Kidney (tissue), 14 donors: ENCODE data around the gene ORC4. TPM values are rescaled to one million over a fixed set of nuclear protein-coding genes. Genes with fewer than 3 reads are reported as not detected.

Source experiments
- DNase-seq, 5 donors: peaks; one replicate each; pipeline ENCODE4 v3.0.0-alpha.2; 2013 to 2020
- FAIRE-seq: peaks from 2 replicates; lab custom pipeline; 2012; peaks lifted over from hg19 to GRCh38; lab: Jason Lieb, UNC
- H3K27ac ChIP-seq, 2 donors: one replicate each; pipeline ENCODE4 v1.7.0; 2013; ENCODE audit warnings: low read depth in 2 of 2, low read length in 2 of 2, inconsistent platforms in 1 of 2
- H3K27me3 ChIP-seq: one replicate; pipeline ENCODE4 v1.7.1; 2013; ENCODE audit warnings: low read length, inconsistent platforms; ENCODE audit not compliant: control insufficient read depth, insufficient read depth
- H3K36me3 ChIP-seq, 3 donors: one replicate each; pipeline versions ENCODE4 v1.7.0 to v1.7.1; 2013; ENCODE audit warnings: low read length in 3 of 3, control low read depth in 1 of 3, inconsistent platforms in 1 of 3; ENCODE audit not compliant: insufficient read depth in 3 of 3, control insufficient read depth in 2 of 3
- H3K4me1 ChIP-seq, 3 donors: one replicate each; pipeline versions ENCODE4 v1.7.0 to v1.7.1; 2013; ENCODE audit warnings: low read length in 3 of 3, inconsistent platforms in 1 of 3, low read depth in 1 of 3; ENCODE audit not compliant: control insufficient read depth in 2 of 3, insufficient read depth in 2 of 3
- H3K4me3 ChIP-seq, 3 donors: one replicate each; pipeline versions ENCODE4 v1.7.0 to v1.8.1; 2013; ENCODE audit warnings: low read length in 3 of 3, control low read depth in 1 of 3, inconsistent platforms in 1 of 3
- H3K9ac ChIP-seq, 3 donors: one replicate each; pipeline versions ENCODE4 v1.7.0 to v1.7.1; 2013; ENCODE audit warnings: low read length in 3 of 3, control low read depth in 1 of 3, inconsistent platforms in 1 of 3
- H3K9me3 ChIP-seq, 3 donors: one replicate each; pipeline versions ENCODE4 v1.7.0 to v1.7.1; 2013; ENCODE audit warnings: low read length in 3 of 3, control low read depth in 1 of 3, inconsistent platforms in 1 of 3; ENCODE audit not compliant: control insufficient read depth in 2 of 3, insufficient read depth in 1 of 3
- intact Hi-C: fragments of 100-400 bp; cut with DNase I; formaldehyde crosslinking; loops from one replicate; pipeline ENCODE4 v1.11.1; 2022
- polyA plus RNA-seq: library from polyadenylated mRNA; stranded (reverse); fragments of 350-450 nt; fragmentation: Illumina TruSeq; extraction: RNeasy Lipid Tissue Mini Kit (QIAGEN cat#74804); gene quantifications from one replicate; pipeline ENCODE4 v1.2.3, GENCODE V29; 2014; ENCODE audit warnings: low read depth, low replicate concordance; ENCODE audit not compliant: insufficient read depth
- total RNA-seq: library from RNA; stranded (reverse); fragmentation: NEBNext Ultra II Directional; extraction: Animal tissue kit (Norgen Biotek cat#: 25700); gene quantifications from one replicate; pipeline ENCODE4 v1.2.1, GENCODE V29; 2021
- TF ChIP-seq, protein P1 (sequence below): IDR thresholded peaks from 3 replicates; pipeline ENCODE4 v1.5.1; 2012; ENCODE audit warnings: mild to moderate bottlenecking, moderate library complexity, borderline replicate concordance; ENCODE audit not compliant: insufficient read depth; ENCODE audit errors: extremely low read depth
- donor health status: control.
- donor health status: control.
- donor health status: control.
- donor health status: control.
- donor health status: control.
- donor health status: DM: yes; HTN: yes; CAD: no.
- donor health status: Normal renal cell carcinoma (clear cell type).

Gene ORC4
- total and polyA plus RNA-seq, 2 donors from 2014 or later, result 34.5 to 49.7 TPM

DNA sequence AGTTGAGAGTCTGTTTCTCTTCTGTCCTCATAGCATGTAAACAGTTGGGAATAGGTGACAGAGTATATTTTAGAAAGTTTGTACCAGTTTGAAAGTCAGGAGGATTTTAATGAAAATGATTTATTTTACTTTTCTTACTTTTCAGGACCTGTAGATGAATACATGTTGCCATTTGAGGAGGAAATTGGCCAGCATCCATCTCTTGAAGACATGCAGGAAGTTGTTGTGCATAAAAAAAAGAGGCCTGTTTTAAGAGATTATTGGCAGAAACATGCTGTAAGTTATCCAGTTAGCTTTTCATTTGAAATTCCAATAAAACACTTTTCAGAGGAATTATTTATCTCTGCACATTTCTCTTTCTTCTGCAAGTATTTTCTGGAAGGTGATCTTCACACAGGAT lies 94.7 kb downstream of the ORC4 start:
- intact Hi-C loops, result no loop called here
- no peak overlapping the region for H3K9ac ChIP-seq
- no peak for FAIRE-seq

DNA sequence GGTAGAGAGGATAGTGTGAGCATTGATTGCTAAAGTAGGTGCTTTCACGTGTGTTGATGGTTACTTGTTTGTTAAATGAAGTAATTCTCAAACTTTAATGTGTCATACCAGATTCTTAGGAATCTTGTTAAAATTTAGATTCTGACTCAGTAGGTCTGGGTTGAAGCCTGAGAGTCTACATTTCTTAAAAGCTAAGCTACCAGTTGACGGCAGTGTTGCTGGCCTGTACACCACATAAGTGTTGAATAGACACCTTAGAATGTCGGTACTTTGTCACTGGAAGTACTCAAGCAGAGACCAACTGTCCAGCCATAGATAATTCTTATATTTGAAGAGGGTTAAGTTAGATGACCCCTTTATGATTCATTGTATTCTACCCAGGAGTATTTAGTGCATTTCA lies 95.9 kb downstream of the ORC4 start:
- intact Hi-C loops, result no loop called here
- Histone ChIP-seq H3K27me3 (no peaks in the 10 kb centered on the region), H3K36me3 (peaks cover 0 to 14% (median 5%) of the 10 kb centered on the region in 3 donors), H3K27ac (no peak overlapping the region), H3K4me3 (no peak overlapping the region), H3K9ac (no peak overlapping the region), H3K9me3 (no peaks in the 10 kb centered on the region), H3K4me1 (no peaks in the 10 kb centered on the region)
- FAIRE-seq (no peak), DNase-seq (no peak)
- TF ChIP-seq, protein P1, sequence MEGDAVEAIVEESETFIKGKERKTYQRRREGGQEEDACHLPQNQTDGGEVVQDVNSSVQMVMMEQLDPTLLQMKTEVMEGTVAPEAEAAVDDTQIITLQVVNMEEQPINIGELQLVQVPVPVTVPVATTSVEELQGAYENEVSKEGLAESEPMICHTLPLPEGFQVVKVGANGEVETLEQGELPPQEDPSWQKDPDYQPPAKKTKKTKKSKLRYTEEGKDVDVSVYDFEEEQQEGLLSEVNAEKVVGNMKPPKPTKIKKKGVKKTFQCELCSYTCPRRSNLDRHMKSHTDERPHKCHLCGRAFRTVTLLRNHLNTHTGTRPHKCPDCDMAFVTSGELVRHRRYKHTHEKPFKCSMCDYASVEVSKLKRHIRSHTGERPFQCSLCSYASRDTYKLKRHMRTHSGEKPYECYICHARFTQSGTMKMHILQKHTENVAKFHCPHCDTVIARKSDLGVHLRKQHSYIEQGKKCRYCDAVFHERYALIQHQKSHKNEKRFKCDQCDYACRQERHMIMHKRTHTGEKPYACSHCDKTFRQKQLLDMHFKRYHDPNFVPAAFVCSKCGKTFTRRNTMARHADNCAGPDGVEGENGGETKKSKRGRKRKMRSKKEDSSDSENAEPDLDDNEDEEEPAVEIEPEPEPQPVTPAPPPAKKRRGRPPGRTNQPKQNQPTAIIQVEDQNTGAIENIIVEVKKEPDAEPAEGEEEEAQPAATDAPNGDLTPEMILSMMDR, result no peak

More for the DNA sequence above, 94.7 kb downstream of the ORC4 start:
- no peak overlapping the region for H3K27ac ChIP-seq
- H3K4me1 ChIP-seq, result no peaks in the 10 kb centered on the region
- peaks cover 0 to 14% (median 5%) of the 10 kb centered on the region in 3 donors for H3K36me3 ChIP-seq
- no peak overlapping the region for H3K4me3 ChIP-seq
- TF ChIP-seq, protein P1, result no peak
- no peaks in the 10 kb centered on the region for H3K27me3 ChIP-seq
- DNase-seq, result peak in 1 of 5 donors; percentile 32
- no peaks in the 10 kb centered on the region for H3K9me3 ChIP-seq

DNA sequence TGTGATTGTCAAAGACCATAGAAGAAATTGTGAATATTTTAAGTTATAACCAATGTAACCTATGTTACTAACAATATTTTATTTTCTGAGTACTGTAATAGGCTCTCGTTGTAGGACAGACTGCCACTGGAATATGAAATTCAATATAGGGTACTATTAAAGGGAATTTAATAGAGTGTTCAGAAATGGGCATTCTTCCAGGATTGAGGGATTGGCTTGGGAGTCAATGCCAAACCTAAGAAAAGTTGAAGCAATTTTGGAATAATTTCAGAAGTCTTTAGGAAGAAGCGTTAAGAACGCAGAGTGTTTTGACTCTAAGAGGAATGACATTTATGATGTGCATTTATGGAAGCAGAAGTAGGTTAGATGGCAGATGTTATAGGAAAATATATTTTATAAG lies 96.7 kb downstream of the ORC4 start:
- H3K27ac ChIP-seq, result no peak overlapping the region
- FAIRE-seq (no peak), DNase-seq (no peak)
- H3K9ac ChIP-seq, result no peak overlapping the region
- H3K9me3 ChIP-seq, result no peaks in the 10 kb centered on the region
- H3K4me1 ChIP-seq, result no peaks in the 10 kb centered on the region
- H3K36me3 ChIP-seq, result peaks cover 0 to 14% (median 5%) of the 10 kb centered on the region in 3 donors
- TF ChIP-seq, protein P1, result no peak
- intact Hi-C loops, result no loop called here
- H3K4me3 ChIP-seq, result no peak overlapping the region
- no peaks in the 10 kb centered on the region for H3K27me3 ChIP-seq

DNA sequence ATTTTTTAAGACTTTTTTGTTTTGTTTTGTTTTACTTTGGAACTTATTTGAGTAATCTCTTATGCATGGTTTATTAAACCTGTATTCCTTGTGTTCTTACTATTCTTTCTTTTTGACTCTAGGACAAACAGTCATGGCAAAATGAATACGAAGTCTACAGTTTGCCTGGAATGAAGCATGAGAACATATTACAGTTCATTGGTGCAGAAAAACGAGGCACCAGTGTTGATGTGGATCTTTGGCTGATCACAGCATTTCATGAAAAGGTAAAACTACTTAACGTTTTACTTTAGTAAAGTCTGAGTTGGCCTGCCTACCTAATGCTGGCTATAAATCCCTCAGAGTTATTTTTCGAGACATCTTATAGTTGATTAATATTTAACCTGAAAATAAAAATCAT lies 103.4 kb downstream of the ORC4 start:
- intact Hi-C loops, result loop anchor here (10.0 kb wide), 1 partner anchor 832 kb away; no protein-coding TSS in a partner anchor
- Histone ChIP-seq H3K4me3 (no peak overlapping the region), H3K9ac (no peak overlapping the region), H3K36me3 (peaks cover 0 to 4% (median 0%) of the 10 kb centered on the region in 3 donors), H3K27me3 (no peaks in the 10 kb centered on the region), H3K9me3 (no peaks in the 10 kb centered on the region), H3K27ac (no peak overlapping the region), H3K4me1 (peaks cover 0 to 2% (median 0%) of the 10 kb centered on the region in 3 donors)
- TF ChIP-seq, protein P1, result no peak
- peak in 2 of 5 donors; percentile 43 to 57 for DNase-seq
- FAIRE-seq, result peak; percentile 61
